ENCODE measurements around the gene ACO2.

DNA sequence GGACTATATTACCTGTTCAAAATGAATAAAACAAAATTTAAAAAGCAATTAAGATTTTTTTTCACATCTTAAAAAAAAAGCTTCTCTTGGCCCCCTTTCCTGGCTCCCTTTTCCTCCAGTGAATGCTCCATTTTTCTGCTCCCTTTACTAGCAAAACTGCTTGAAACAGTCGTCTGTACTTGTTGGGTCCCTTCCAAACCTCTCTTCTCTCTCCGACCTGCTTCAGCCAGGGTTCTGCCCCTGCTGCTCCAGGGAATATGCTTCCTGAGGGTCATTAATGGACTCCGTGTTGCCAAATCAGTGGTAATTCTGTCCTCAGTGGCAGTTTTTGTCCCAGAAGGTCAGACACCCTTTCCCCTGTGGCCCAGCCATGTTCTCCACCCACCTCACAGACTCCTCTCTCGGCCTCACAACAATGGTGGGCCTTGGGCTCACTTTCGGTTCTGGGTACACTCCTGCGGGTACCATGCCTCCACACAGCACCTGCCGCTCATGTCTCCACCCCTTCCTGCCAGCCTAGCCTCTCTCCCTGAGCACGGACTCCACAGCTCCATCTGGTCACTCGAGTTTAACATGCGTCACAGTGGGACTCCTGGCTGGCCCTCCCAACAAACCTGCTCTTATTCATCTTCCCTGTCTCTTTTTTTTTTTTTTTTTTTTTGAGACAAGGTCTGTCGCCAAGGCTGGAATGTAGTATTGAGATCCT, 83.1 kb downstream of the ACO2 start:
- TF ChIP-seq CTCF (IDR thresholded peaks at IDR 0.05) (no peak), POLR2A (IDR thresholded peaks at IDR 0.05) (no peak)
